Measurements from ENCODE around the gene KIF5C.

GRCh38 chr2:148968301-148968700, 93.3 kb downstream of the KIF5C start:
- TF ChIP-seq CTCF (IDR thresholded peaks at IDR 0.05), result no peak
- TF ChIP-seq ZFX (IDR thresholded peaks at IDR 0.05; ENCODE audit: borderline replicate concordance), result no peak
